HG02588 (cell line): ENCODE data around the gene BCO1.

Source experiments
- ATAC-seq: cut with Tn5 transposase; IDR thresholded peaks from one replicate; pipeline ENCODE4 v1.9.1; 2021; ENCODE audit warnings: mild to moderate bottlenecking, moderate library complexity; ENCODE audit not compliant: unreplicated experiment

BCO1 gene

GRCh38 chr16:81315271-81316175 lies 77.0 kb downstream of the BCO1 start:
- peak; percentile 23 for ATAC-seq

GRCh38 chr16:81316176-81316496 lies 77.6 kb downstream of the BCO1 start:
- no peak for ATAC-seq

- ATAC-seq = no peak
Measured at GRCh38 chr16:81318711-81319110, 80.2 kb downstream of the BCO1 start.

- no peak for ATAC-seq
Measured at GRCh38 chr16:81319221-81319912, 80.9 kb downstream of the BCO1 start.

GRCh38 chr16:81321039-81321438 lies 82.5 kb downstream of the BCO1 start:
- ATAC-seq = no peak

GRCh38 chr16:81321536-81321935 lies 83.0 kb downstream of the BCO1 start:
- ATAC-seq = no peak

- ATAC-seq = no peak
Measured at GRCh38 chr16:81324808-81325207, 86.3 kb downstream of the BCO1 start.

- ATAC-seq = no peak
Measured at GRCh38 chr16:81327011-81327410, 88.5 kb downstream of the BCO1 start.

- ATAC-seq = no peak
Measured at GRCh38 chr16:81327447-81328196, 89.1 kb downstream of the BCO1 start.

- ATAC-seq = no peak
Measured at GRCh38 chr16:81329947-81330346, 91.5 kb downstream of the BCO1 start.

- ATAC-seq = no peak
Measured at GRCh38 chr16:81333356-81333755, 94.9 kb downstream of the BCO1 start.

GRCh38 chr16:81335669-81336068 lies 97.2 kb downstream of the BCO1 start:
- ATAC-seq = no peak

GRCh38 chr16:81337097-81337496 lies 98.6 kb downstream of the BCO1 start:
- no peak for ATAC-seq
